Stimulated activated effector memory CD8-positive, alpha-beta T cell treated with anti-CD3 and anti-CD28 coated beads, Interleukin-12 subunit alpha, Interleukin-12 subunit beta, amount 100 ng/mL, for 72 hours (primary cell): Measurements from ENCODE around the gene ZC4H2.

Experiments
- ATAC-seq: fragments of 150-1000 bp; cut with Tn5 transposase; 2 replicates; pipeline ENCODE4 v1.10.0; 2021
- DNase-seq, 2 donors: peaks; one replicate each; pipeline ENCODE4 v3.0.0; 2021 to 2022; ENCODE audit warnings: low spot score in 2 of 2
- H3K27ac Mint-ChIP-seq: one replicate; pipeline ENCODE4 v1.8.0; 2022; ENCODE audit warnings: mild to moderate bottlenecking, mixed read lengths
- H3K36me3 Mint-ChIP-seq: one replicate; pipeline ENCODE4 v1.8.0; 2022; ENCODE audit warnings: mild to moderate bottlenecking, mixed read lengths
- H3K4me1 Mint-ChIP-seq: one replicate; pipeline ENCODE4 v1.8.0; 2022; ENCODE audit warnings: mixed read lengths
- H3K4me3 Mint-ChIP-seq: one replicate; pipeline ENCODE4 v1.8.0; 2022; ENCODE audit warnings: mild to moderate bottlenecking, mixed read lengths
- H3K9me3 Mint-ChIP-seq: one replicate; pipeline ENCODE4 v1.8.0; 2022; ENCODE audit warnings: mixed read lengths

Gene ZC4H2

DNA sequence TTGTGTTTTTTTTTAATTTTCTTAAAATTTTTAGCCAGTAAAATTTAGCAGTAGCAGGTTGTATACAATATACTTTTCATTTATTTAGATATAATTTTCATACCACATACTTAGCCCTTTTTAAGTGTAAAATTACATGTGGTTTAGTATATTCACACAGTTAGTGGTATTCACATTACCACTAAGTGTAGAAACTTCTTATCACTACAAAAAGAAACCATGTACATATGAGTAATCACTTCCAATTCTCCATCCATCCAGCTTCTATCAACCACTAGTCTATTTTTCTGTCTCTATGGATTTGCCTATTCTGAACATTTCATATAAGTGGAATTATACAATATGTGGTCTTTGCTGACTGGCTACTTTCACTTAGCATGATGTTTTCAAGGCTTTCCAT is 109.0 kb downstream of the ZC4H2 start:
- ATAC-seq = peak; percentile 19
- Mint-ChIP-seq H3K4me1 (no peaks in the 10 kb centered on the region), H3K36me3 (no peaks in the 10 kb centered on the region)

More for the DNA sequence above, 109.0 kb downstream of the ZC4H2 start:
- no peak overlapping the region for H3K4me3 Mint-ChIP-seq
- H3K9me3 Mint-ChIP-seq = peaks cover 18% of the 10 kb centered on the region
- no peak overlapping the region for H3K27ac Mint-ChIP-seq
- DNase-seq = no peak
